HG03066 (cell line): ENCODE measurements around the gene SYTL4.
"Not testable (repeated sequence)": the region's sequence is repeated elsewhere in the genome, so short reads cannot be mapped to it uniquely, and the experiment has no call there.

Source experiments
- ATAC-seq: cut with Tn5 transposase; IDR thresholded peaks from one replicate; pipeline ENCODE4 v1.9.1; 2021; ENCODE audit warnings: low read depth; ENCODE audit not compliant: unreplicated experiment

The SYTL4 gene

DNA sequence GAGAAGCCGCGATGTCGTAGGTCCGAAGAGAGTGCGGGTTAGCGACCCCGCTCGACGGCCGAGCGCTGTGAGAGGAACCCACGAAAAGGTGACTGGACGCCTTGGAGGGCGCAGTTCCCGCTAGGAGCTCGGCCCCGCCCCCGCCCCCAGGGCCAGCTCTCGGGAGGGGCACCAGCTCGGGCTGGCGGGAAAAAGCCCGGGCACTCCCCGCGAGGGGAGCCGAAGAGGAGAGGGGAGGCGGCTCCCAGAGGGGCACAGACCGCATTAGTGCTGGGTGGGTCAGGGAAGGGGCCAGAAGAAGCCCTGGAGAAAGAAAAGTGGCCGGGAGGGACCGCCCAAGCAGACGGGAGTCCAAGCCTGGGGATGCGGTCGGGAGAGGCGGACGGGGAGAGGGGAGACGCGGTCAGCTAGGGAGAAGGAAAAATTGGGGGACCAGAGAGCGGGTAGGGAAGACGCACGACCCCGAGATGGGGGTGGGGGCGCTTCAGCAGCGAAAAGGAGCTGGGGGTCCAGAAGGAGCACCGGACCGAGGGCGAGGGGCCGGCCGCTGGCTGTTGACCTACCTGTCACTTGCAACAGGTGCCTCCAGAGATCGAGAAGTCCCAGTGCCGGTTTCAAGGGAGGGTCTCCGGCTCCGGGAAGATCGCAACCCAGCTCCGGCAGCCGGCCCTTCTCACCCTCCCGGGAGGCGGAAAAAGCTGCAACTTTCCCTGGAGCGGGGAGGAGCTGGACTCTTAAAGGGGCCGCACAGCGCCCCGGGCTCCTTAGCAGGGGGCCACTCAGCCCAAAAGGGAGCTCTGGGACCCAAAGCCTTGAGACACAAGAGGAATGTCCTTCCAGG is at the start of gene SYTL4:
TSS of gene SYTL4 (minus strand) at position 681 of the 841 bp plus-strand sequence. CDS start 30,084 bp downstream, outside the sequence.
- ATAC-seq: no peak

DNA sequence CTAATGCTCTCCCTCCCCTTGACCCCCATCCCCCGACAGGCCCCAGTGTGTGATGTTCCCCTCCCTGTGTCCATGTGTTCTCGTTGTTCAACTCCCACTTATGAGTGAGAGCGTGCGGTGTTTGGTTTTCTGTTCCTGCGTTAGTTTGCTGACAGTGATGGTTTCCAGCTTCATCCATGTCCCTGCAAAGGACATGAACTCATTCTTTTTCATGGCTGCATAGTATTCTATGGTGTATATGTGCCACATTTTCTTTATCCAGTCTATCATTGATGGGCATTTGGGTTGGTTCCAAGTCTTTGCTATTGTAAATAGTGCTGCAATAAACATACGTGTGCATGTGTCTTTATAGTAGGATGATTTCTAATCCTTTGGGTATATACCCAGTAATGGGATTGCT is 37.5 kb upstream of the SYTL4 start:
- ATAC-seq: not testable (repeated sequence)

DNA sequence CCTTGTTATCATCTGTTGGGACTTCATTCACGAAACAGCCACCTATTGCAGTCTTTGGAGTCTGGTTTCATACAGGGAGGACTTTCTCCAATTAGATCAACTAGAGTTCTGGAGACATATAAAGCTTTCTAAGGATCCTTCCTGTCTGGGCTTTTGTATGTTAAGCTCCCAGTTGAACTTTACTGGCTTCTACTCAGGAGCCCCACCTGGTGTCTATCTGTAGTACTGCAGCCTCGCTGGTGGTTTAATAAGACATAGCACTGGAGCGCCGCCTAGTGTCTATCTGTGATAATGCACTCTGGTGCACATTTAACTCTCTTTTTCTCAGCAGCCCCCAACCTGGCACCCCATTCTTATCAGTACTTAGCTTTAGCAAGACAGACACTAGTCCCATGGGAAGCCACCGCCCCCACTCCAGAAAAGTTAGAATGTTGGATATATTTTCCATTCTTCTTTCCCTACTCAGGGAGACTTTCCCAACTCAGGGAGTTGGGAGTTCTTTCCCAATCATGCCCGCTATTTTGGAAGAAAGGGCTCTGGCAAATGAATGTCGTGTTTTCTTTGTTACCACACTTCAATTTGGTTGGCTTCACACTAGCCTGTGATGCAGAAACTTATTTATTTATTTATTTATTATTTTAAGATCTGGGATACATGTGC is 36.9 kb upstream of the SYTL4 start:
- no peak for ATAC-seq

DNA sequence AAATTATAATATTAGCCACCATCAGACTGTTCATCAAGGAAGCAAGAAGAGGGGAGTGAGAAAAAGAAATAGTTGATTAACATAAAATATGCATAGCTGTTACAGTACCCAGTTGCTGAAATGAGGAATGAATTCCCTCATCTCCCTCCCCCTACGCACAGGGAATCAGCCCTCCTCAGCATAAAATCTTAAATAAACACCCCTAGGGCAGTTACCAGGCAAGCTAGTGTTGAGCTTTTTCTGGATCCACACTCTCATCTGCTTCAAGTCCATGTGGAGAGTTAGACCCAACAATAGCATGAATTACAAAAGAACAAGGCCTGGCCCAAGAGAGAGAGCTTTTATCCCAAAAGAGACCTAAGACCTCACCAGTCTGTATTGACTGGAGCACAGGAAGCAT is 19.0 kb upstream of the SYTL4 start:
- no peak for ATAC-seq

DNA sequence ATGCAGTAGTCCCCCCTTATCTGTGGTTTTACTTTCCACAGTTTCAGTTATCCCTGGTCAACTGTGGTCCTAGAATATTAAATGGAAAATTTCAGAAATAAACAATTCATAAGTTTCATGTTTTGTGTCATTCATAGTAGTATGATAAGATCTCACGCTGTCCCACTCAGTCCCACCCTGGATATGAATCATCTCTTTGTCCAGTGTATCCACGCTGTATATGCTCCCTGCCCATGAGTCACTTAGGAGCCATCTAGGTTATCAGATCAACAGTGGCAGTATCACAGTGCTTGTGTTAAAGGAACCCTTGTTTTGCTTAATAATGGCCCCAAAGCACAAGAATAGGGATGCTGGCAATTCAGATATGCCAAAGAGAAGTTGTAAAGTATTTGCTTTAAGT is 16.2 kb upstream of the SYTL4 start:
- no peak for ATAC-seq

- ATAC-seq: no peak
These were observed 15.8 kb upstream of the SYTL4 start for GRCh38 chrX:100747703-100748102.

DNA sequence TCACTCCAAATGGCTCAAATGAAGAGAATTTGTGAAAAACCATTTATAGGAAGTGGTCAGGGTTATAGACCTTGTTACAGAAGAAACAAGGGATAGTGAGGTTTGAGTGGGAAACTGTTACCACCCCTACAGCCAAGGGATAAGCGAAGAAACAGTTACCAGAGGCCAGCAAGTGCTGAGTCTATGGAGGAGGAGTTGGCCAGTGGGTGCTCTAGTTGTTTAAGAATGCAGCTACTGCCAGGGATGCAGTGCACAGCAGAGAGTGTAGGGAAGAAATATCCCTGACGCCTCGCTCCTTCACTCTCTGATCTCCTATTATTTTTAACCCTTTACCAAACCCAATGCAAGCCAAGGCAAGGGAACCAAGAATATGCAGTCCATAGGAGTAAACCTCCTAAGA is 15.2 kb upstream of the SYTL4 start:
- ATAC-seq: no peak

GRCh38 chrX:100745806-100746537 is 14.1 kb upstream of the SYTL4 start:
- no peak for ATAC-seq

- no peak for ATAC-seq
These were observed 13.3 kb upstream of the SYTL4 start for GRCh38 chrX:100745205-100745604.

DNA sequence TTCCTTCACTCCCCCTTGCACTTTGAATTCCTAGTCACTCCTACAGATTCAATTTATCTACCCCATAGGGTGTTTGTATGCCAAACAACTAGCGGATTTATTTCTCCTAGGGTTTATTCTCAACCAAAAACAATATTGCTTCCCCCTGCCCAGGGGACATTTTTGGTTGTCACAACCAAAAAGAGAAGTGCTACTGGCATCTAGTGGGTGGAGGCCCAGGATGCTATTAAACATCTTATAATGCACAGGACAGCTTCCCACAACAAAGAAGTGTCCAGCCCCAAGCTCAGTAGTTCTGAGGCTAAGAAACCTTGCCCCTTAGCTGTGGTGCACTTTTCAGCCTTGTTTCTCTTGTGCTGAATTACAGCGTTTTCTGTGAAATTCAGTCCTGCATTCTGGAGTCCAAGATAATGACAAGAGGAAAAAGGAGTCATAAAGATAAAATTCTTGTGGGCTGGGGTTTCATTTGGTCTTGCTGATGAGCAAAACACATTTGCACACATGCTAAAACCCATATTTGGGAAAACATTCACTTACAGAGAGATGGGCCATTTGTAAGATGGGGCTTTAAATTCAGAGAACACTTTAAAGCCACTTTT is 11.2 kb upstream of the SYTL4 start:
- no peak for ATAC-seq

DNA sequence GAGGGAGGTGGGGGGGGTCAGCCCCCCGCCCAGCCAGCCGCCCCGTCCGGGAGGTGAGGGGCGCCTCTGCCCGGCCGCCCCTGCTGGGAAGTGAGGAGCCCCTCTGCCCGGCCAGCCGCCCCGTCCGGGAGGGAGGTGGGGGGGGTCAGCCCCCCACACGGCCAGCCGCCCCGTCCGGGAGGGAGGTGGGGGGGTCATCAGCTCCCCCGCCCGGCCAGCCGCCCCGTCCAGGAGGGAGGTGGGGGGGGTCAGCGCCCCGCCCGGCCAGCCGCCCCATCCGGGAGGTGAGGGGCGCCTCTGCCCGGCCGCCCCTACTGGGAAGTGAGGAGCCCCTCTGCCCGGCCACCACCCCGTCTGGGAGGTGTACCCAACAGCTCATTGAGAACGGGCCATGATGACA is 7.9 kb downstream of the SYTL4 start:
- not testable (repeated sequence) for ATAC-seq

DNA sequence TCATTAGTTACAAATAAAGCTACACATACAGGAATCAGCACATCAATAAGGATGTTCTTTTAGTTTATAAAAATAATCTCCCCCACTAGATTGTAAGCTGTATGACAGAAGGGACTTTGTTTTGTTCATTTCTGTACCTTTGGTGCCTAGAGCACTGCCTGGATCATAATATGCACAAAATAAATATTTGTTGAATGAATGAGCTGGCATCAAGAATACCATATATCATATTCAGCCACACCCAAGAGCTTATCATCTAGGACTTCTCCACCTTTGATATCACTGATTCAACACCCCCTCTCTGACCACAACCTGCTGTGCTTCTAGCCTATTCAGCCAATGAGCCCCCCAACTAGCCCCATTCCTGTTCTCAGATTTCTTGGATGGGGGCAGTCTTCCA is 10.6 kb downstream of the SYTL4 start:
- ATAC-seq: no peak

GRCh38 chrX:100720301-100720700 is 11.6 kb downstream of the SYTL4 start:
- no peak for ATAC-seq

- no peak for ATAC-seq
These were observed 12.8 kb downstream of the SYTL4 start for GRCh38 chrX:100719139-100719538.

- no peak for ATAC-seq
These were observed 14.6 kb downstream of the SYTL4 start for GRCh38 chrX:100717363-100717762.

- no peak for ATAC-seq
These were observed 21.1 kb downstream of the SYTL4 start for GRCh38 chrX:100710816-100711215.

DNA sequence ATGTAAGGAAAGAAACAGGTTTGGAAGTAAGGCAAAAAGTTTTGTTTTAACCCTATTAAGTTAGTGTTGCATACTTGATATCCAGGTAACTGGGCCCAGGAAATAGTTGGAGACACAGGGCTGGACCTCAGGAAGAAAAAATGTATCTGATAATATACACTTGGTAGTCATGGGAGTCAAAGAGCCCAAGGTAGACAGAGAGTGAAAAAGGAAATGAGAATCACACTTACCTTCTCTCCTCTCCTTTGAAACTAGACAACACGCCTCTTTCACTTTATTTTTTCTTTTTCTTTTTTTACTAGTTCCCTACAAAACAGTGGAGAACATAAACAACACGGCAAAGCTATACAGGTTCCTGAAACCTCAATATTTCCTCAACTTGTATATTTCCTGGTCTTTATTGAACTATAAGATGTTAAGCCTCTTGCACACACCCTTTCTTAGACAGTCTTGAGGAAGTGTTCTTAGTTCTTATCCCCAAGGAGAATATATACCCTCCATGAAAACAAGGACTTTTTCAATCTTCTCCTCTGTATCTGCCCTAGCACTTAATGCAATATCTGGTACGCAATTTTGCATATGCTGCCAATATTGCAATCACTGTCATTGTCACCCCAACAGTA is 27.2 kb downstream of the SYTL4 start:
- no peak for ATAC-seq

DNA sequence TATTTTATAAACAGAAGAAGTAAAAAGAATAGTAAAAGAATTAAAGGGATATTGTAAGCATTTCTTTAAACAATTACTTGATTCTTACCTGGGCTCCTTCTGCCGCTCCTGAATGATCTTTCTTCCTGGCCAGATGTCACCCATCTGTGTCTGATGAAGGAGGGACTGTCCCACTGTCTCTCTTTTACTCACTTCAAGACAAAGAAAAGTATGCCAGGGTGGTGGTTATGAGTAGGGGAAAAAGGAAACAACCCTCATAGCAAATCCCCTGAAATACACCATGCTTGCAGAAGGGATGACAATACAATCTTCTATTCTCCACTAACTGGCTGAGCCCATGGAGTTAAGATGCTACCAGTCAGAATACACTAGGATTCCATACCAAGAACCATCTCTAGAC is 31.1 kb downstream of the SYTL4 start:
- no peak for ATAC-seq

GRCh38 chrX:100698551-100698950 is 33.4 kb downstream of the SYTL4 start:
- ATAC-seq: no peak

GRCh38 chrX:100696699-100697351 is 35.1 kb downstream of the SYTL4 start:
- no peak for ATAC-seq
